Activated naive CD8-positive, alpha-beta T cell (primary cell): ENCODE measurements around the gene SYCE3.
A peak's percentile ranks its signal among the peaks of the same experiment; 100 is the strongest.

Source experiments
- H3K27ac Mint-ChIP-seq: one replicate; pipeline ENCODE4 v1.8.0; 2021; ENCODE audit warnings: mixed read lengths
- H3K27me3 Mint-ChIP-seq: one replicate; pipeline ENCODE4 v1.8.0; 2021; ENCODE audit warnings: mixed read lengths
- H3K36me3 Mint-ChIP-seq: one replicate; pipeline ENCODE4 v1.8.0; 2021; ENCODE audit warnings: mixed read lengths
- H3K4me1 Mint-ChIP-seq: one replicate; pipeline ENCODE4 v1.8.0; 2021; ENCODE audit warnings: low read depth, mixed read lengths
- H3K4me3 Mint-ChIP-seq: one replicate; pipeline ENCODE4 v1.8.0; 2021; ENCODE audit warnings: mild to moderate bottlenecking, mixed read lengths
- H3K9me3 Mint-ChIP-seq: one replicate; pipeline ENCODE4 v1.8.0; 2021; ENCODE audit warnings: low read depth, mixed read lengths

The SYCE3 gene

DNA sequence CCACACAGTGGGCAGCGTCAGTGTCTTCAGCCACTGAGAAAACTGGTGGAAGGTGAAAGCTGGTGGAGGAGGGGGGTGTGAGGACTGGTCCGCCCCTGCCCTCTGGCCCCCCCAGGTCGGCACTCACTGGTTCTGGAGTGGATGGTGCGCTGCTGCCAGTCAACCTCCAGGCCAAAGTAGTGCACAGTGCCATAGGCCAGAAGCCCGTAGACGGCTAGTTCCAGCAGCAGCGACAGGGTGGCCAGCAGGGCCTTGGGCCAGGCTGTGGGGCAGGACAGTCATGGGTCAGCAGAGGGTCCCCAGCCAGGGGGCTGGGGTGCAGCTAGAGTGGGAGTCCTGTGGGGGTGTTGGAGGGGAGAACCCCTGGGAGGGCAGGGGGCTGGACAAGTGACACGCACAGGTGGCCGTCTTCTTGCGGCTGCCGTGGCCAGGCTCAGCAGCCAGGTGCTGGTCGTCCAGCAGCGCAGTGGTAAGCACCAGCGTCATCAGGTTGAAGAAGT is 57.4 kb downstream of the SYCE3 start:
- Mint-ChIP-seq H3K4me1 (peaks cover 12% of the 10 kb centered on the region), H3K9me3 (no peaks in the 10 kb centered on the region), H3K36me3 (no peaks in the 10 kb centered on the region), H3K4me3 (no peak overlapping the region), H3K27ac (no peak overlapping the region), H3K27me3 (no peaks in the 10 kb centered on the region)

DNA sequence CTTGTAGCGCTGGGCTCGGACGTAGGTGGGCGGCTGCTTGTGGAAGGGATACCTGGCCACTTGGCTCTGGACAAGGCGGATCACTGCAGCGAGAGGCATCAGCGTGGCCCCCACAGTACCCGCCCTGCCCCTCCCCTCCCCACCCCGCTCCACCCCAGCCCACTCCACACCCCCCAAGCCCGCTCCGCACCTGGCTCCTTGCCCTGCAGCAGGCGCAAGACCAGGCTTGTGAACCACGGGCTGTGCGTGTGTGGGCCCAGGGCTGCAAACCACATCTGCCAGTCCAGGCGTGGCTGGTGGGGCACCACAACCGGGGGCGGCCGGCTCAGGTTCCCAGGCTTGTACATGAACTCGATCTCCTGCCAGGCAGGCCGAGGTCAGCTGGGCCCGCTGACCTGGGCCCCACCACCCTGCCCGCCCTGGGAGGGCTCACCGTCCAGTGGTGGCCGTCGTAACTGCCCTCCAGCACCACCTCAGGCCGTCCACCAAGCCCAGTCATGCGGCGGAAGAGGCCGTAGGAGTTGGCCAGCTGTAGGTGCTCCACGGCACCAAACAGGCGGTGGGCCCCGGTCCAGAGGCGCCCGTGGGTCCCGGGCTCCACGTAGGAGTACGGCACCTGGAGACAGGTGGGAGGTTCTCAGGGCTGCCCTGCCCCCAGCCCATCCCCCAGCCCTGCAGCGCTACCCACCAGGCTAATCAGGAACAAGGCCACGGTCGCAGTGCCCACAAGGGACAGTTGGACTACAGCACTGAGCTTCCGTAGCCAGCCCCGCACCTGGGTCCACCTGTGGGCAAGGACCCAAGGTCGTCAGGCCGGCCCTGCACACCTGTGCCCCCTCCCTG is 58.1 kb downstream of the SYCE3 start:
- Mint-ChIP-seq H3K27ac (no peak overlapping the region), H3K4me3 (no peak overlapping the region), H3K9me3 (no peaks in the 10 kb centered on the region), H3K27me3 (no peaks in the 10 kb centered on the region), H3K4me1 (peaks cover 11% of the 10 kb centered on the region), H3K36me3 (no peaks in the 10 kb centered on the region)

DNA sequence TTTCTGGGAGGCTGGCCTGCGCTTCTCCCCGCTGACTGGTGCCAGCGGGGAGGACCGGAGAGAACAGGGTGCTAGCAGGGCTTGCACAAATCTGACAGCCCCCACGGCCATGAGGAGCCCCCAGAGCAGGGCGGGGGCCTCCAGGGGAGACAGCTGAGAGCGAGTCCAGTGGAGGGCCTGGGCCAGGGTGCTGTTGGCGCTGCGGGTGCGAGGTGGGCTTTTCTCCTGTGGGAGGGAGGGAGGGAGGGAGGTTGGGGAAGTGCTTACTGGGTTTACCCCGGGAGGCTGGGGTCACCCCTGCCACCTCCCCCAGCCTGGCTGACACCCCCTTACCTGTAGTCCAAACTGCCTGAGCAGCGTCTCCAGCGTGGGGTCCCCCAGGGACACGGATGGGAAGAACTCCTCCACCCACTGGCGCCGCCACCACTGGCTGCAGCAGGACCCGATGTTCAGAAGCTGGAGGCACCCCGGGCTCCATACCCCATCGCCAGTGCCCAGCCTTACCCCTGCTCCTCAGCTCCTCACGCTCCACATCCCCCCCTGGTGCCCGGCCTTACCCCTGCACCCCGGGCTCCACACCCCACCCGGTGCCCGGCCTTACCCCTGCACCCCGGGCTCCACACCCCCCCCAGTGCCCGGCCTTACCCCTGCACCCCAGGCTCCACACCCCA is 59.1 kb downstream of the SYCE3 start:
- H3K4me1 Mint-ChIP-seq: peaks cover 3% of the 10 kb centered on the region
- H3K4me3 Mint-ChIP-seq: no peak overlapping the region
- no peaks in the 10 kb centered on the region for H3K9me3 Mint-ChIP-seq
- H3K27ac Mint-ChIP-seq: no peak overlapping the region
- no peaks in the 10 kb centered on the region for H3K27me3 Mint-ChIP-seq
- H3K36me3 Mint-ChIP-seq: no peaks in the 10 kb centered on the region

DNA sequence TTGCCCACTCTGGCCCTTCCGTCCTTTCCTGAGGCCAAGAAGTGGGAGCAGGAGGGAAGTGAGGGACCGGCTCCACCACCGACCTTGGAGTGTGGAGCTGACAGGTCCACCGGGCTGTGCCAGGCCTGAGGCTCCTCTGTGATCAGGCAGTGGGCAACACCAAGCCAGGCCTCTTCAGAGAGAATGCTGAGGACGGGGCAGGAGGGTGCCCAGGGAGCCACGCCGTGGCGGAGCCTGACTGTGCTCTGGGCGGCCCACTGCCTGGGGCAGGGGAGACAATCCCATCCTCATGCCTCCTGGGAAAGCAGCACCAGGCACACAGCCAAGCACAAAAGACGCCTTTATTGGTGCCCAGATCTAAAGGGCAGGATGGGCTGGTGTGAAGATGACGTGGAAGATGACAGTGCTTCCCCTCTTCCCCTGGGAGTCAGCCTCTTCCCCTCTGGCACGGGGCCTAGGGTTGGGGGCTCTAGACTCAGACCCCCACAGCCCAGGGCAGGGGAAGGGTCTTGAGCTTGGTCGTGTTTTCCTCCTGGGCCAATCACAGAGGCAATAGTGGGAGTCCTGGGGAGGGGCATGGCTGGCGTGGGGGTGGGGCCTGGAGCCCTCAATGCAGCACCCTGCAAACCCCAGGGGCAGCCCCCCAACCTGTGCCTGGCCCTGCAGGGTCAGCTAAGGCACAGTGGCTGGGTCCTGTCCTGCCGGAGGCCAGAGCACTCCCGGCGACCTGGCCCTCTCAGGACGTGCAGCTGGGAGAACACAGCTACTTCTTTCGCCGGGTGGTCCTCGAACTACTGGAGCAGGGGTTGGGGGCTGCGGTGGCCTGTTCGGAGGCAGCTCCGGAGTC is 59.9 kb downstream of the SYCE3 start:
- no peaks in the 10 kb centered on the region for H3K27me3 Mint-ChIP-seq
- no peak overlapping the region for H3K27ac Mint-ChIP-seq
- H3K4me1 Mint-ChIP-seq: peaks cover 6% of the 10 kb centered on the region
- no peaks in the 10 kb centered on the region for H3K36me3 Mint-ChIP-seq
- no peaks in the 10 kb centered on the region for H3K9me3 Mint-ChIP-seq
- no peak overlapping the region for H3K4me3 Mint-ChIP-seq

DNA sequence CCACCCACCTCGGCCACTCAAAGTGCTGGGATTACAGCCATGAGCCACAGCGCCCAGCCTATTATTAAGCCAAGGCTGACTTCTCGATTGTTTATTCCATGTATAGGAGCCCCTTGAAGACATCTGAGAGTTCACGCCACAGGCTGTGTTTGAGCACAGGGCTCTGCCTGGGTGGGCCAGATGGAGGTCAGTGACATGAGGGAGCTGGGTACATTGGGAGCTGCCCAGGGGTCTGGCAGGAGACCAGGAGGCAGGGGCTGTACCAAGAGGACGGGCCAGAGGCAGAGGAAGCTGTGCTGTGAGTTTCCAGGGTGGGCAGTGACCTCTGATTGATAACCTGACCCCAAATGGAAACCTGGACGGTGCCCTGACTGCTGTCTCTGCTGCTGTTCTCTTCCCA is 60.6 kb downstream of the SYCE3 start:
- Mint-ChIP-seq H3K4me1 (peaks cover 6% of the 10 kb centered on the region), H3K9me3 (no peaks in the 10 kb centered on the region), H3K4me3 (no peak overlapping the region), H3K27ac (peak overlapping the region; percentile 34), H3K36me3 (no peaks in the 10 kb centered on the region), H3K27me3 (no peaks in the 10 kb centered on the region)
